Activated T-cell treated with anti-CD3 and anti-CD28 coated beads for 4 hours (primary cell): Measurements from ENCODE around the gene RAN.
"Not testable (repeated sequence)": the region's sequence is repeated elsewhere in the genome, so short reads cannot be mapped to it uniquely, and the experiment has no call there.

Experiments
- DNase-seq: peaks from one replicate; pipeline ENCODE4 v3.0.0-alpha.2; 2020

RAN gene

GRCh38 chr12:130879212-130879686, 7.4 kb downstream of the RAN start:
- DNase-seq = no peak

DNA sequence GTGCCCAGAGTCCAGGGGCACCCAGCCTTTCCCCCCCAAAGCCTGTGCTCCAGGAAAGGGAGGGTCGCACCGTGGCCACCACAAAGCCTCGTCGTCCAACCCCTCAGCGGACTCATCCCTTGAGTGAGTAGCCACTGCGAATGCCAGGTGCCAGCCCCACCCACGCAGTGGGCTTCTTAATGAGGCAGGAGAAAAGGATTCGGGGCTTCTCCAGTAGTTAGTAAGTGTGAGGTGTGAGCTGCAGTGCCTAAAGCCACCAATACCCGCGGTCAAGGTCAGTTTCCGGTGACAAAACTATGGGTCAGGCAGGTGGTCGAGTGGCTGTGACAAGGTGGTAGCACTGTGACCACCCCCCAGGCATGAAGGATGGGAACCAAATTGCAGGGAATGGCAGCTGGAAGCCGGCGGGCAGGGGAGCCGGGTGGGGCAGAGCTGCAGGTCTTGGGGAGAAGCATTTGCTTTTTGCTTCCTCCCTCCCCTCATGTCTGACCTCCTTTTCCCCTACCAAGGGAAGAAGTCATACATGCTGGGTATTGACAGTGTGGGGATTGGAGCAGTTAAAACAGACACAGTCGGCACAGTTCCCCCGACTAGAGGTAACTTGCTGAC, 8.0 kb downstream of the RAN start:
- no peak for DNase-seq

GRCh38 chr12:130880411-130880885, 8.6 kb downstream of the RAN start:
- no peak for DNase-seq

DNA sequence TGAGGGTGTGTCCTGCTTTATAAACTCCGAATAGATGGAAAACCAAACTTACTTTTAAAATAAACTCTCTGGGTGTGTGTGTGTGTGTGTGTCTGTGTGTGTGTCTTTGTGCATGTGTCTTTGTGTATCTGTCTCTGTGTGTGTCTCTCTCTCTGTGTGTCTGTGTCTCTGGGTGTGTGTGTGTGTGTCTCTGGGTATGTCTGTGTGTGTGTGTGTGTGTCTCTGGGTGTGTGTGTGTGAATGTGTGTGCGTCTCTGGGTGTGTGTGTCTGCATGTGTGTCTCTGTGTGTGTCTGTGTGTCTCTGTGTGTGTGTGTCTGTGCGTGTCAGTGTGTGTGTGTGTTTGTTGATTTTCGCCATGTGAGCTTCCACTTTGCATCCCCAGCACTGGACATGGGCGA, 9.2 kb downstream of the RAN start:
- DNase-seq = no peak

DNA sequence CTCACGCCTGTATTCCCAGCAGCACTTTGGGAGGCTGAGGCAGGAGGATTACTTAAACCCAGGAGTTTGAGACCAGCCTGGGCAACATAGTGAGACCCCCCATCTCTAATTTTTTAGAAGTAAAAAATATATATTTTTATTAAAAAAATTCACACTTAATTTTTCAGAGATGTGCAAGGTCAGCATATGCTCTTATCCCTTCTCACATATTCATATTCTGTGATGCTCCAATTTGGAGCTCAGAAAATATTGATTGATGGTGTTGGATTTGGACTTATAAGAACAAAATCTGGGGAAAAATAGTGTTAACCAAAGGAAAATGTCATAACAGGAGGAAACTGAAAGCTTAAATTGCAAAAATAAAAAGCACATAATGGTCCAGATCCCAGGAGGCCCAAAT, 9.7 kb downstream of the RAN start:
- DNase-seq = no peak

DNA sequence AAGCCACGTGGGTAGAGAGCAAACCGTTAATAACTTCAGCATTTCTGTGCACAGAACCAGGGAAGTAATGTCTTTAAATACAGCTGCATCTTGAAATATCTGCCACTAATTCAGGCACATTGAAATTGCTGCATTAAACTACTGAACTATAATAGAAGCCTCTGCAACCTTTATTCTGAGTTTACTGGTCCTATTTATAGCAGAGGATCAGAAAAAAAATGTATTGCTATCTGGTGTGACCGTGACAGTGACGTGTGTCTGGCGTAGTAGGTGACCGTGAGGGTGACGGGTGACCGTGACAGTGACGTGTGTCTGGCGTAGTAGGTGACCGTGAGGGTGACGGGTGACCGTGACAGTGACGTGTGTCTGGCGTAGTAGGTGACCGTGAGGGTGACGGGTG, 15.3 kb downstream of the RAN start:
- DNase-seq = not testable (repeated sequence)

DNA sequence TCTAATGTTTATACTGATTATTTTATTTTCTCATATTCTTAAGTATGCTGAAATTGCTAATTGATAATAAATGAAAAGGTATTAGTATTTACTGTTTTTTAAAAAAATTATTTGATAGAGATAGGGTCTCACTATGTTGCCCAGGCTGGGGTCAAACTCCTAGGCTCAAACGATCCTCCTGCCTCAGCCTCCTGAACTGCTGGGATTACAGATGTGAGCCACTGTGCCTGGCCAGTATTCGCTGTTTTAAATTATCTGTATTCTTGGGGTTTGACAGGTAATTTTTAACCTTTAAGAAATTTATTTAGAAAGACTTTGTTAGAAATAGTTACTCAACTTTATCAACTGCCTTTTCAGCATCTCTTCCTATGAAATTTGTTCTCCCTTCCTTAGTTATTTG, 32.2 kb downstream of the RAN start:
- DNase-seq = no peak

DNA sequence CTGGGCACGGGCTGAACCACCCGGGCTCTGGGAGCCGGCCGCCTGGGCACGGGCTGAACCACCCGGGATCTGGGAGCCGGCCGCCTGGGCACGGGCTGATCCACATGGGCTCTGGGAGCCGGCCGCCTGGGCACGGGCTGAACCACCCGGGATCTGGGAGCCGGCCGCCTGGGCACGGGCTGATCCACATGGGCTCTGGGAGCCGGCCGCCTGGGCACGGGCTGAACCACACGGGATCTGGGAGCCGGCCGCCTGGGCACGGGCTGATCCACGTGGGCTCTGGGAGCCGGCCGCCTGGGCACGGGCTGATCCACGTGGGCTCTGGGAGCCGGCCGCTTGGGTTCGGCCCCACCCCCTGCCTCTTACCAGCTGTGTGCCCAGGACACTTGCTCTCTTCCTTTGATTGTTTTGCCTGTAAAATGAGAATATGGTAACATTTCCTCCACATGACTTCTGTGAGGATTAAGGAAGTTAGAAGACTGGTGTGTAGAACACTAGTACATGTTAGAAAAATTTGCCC, 33.1 kb downstream of the RAN start:
- not testable (repeated sequence) for DNase-seq

- DNase-seq = no peak
Observed at GRCh38 chr12:130909111-130909510, 37.2 kb downstream of the RAN start.

DNA sequence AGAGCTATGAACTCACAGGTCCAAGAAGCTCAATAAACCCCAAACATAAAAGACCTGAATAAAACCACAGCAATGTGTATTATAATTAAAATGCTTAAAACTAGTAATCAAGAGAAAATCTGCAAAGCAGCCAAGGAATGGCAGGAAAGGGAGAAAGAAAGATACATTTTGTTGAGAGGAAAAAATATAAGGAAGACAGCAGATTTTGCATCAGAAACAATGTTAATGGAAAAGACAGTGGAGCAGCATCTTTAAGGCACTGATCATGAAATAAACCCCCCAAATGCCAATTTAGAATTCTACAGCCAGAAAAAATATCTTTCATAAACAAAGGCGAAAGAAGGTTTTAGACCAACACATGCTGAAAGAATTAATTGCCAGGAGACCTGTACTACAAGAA, 39.3 kb downstream of the RAN start:
- no peak for DNase-seq

- DNase-seq = no peak
Observed at GRCh38 chr12:130911933-130912332, 40.1 kb downstream of the RAN start.

DNA sequence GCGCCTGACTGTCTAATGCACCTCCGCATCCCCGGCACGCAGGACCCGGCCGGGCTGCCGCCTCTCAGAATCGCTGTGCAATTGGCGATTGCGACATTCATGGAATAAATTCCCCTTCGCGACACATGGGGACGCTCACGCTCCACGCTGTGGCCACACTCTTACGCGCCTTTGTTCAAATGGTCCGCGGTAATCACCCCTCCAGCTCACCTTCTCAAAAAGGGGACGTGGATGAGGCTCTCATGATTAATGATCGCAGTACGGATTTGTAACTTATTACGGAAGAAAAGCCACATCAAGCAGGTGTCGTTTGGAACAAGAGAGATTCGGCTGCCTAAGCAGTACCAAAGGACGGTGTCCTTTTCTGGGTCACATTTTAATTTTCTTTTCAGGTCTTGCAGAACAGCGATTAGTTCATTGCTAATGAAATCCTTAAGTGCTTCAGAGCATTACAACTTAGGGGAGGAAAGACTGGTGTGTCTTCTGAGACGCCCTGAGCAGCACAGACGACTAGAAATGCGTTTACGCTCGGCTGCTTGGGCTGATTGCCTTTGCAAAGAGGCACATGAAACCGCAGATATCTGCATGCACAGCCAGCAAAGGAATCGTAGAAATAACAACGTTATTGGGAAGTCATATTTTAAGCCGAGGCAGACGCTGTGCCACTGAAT, 44.5 kb downstream of the RAN start:
- no peak for DNase-seq

DNA sequence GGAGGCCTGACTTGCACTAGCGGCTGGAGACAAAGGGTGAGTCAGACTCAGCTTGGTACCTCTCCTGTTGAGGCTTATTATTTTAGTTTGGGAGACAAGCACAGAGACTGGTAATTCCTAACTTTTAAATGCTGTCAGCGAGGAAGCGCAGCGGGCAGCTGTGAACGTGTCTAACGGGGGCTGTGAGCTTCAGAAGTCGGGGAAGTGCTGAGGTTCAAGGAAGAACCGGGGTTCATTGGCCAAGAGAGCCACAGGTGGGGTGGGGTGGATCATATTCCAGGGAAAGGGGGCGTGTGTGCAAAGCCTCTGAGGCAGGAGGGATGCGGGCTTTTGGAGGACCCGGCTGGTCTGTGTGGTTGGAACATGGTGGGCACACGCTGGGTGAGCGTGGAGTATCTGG, 45.7 kb downstream of the RAN start:
- no peak for DNase-seq

DNA sequence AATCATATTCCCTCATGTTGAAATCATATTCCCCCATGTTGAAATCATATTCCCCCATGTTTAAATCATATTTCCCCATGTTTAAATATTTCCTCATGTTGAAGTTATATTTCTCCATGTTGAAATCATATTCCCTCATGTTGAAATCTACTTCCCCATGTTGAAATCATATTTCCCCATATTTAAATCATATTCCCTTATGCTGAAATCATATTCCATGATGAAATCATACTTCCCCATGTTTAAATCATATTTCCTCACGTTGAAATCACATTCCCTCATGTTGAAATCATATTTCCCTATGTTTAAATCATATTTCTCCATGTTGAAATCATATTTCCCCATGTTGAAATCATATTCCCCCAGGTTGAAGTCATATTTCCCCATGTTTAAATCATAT, 47.2 kb downstream of the RAN start:
- no peak for DNase-seq

DNA sequence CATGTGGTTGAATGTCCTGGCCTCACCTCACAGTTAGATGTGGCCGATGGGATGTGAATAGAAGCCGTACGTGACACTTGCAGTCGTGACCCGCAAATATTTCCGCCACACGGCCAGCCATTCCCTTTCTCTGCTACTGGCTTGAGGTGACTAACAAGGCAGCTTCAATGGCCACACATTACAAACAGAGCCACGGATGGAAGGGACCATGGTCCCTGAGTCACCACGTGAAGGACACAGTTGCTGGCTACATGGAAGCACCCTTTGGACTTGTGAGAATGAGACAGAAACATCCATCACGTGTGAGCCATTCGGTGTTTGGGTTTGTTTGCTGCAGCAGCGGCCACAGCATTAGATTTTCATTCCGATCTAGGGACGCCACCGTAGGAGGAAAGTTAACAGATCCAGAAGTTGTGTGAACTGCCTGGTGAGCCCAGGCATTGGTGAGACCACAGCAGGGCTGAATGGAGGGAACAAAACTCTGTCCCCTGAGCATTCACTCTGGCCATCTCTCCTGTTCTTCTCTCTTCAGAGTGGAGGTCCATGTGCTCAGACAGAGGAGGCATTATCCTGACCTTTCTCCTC, 48.3 kb downstream of the RAN start:
- no peak for DNase-seq

DNA sequence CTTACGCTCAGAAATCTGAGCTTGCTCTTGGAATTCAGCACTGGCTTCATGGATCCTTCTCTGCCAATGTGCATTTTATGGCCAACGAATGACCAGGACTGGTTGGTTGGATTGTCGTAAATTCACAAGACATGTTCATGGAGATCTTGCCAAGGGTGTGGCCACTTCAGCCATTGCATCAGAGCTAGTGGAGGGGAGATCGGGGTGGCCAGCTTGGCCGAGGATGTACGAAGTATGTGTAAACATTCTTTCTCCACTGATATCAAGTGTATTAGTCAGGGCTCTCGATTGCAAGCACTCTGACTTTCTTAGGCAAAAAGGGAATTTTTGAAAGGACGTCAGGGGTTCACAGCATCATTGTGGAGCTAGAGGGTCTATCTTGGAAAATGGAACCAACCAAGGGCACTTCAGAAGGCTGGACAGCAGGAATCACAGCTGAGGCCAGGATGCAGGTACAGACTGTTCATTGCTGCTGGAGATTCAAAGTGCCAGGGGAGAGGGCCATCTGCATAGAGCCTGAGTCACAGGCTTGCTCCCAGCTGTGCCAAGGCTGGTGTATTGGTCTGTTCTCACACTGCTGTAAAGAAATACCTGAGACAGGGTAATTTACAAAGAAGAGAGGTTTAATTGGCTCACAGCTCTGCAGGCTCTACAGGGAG, 49.0 kb downstream of the RAN start:
- DNase-seq = no peak

DNA sequence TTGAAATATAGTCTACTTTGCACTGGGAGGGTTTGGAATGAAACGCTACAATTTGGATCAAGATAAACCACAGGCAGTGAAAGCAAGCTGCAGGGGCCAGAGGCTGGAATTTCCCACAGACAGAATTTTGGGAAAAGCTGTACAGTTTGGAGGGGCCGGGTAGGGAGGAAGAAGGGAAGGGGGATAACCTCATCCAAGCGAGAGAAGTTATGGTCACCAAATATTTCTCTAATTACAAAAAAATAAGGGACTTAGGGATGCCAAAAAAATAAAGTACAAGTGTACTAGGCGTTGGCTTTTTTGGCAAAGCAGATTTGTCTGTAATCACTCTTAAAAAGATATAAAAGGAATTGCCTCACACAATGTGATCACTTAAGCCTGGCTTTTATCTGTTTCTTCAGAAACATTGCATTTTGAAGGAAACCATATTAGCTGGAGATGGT, 50.7 kb downstream of the RAN start:
- no peak for DNase-seq

- DNase-seq = no peak
Observed at GRCh38 chr12:130924966-130925665, 53.2 kb downstream of the RAN start.

DNA sequence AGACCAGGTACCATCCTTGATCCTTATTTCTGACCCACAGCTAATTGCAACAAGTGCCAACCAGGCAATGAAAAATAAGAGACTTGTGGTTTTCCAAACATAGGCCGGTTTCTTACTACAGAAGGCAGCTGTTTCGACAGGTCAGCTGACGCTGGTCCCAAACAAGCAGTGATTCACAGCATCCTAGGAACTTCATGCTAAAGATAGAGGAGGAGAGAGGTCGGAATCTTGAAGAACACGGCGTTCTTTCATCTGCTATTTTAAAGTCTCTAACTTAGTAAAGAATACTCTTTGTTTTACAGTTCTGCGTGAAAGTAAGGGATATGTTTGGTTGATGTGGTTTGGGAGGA, 53.8 kb downstream of the RAN start:
- no peak for DNase-seq
